HCT116 (cell line): Measurements from ENCODE around the gene LRRN2. TPM values are rescaled to one million over a fixed set of nuclear protein-coding genes. Genes with fewer than 3 reads are reported as not detected.

Experiments
- ATAC-seq: fragments of 200-7000 bp; cut with Tn5 transposase; 2 replicates; pipeline ENCODE4 v1.9.1; 2020; ENCODE audit warnings: mild to moderate bottlenecking, moderate library complexity
- BruUV-seq: library from RNA; stranded (reverse); fragments of 400-500 nt; replicated peaks from 2 replicates; lab custom pipeline; 2021; lab: Mats Ljungman, UMichigan
- CTCF ChIA-PET: fragments of 300-600 bp; sonication (Branson Sonifier 250); formaldehyde crosslinking; loops from one replicate; lab custom pipeline; 2021; ENCODE audit warnings: antibody characterized with exemption; lab: Charles Lee
- POLR2A ChIA-PET: fragments of 300-600, 350-600 bp; sonication (Branson Sonifier 250); formaldehyde crosslinking; loops from one replicate; lab custom pipeline; 2021; ENCODE audit warnings: antibody characterized with exemption; lab: Charles Lee
- RAD21 ChIA-PET, 2 experiments: fragments of 300-600 bp; sonication (Branson Sonifier 250); formaldehyde crosslinking; loops; one replicate each; lab custom pipeline; 2023; ENCODE audit warnings: low total read pairs in 2 of 2; ENCODE audit not compliant: uncharacterized antibody in 2 of 2, unreplicated experiment in 2 of 2, low non-redundant PET in 1 of 2; lab: Charles Lee
- DNase-seq: peaks from one replicate; pipeline ENCODE4 v3.0.0-alpha.2; 2010; ENCODE audit warnings: low read depth, low spot score
- H2AFZ ChIP-seq: fragments of 200-600 bp; shearing (Covaris generic), sonication (generic); 2 replicates; pipeline ENCODE4 v1.6.1; 2017; ENCODE audit warnings: low read depth, mixed run types, mixed read lengths, antibody characterized with exemption, low read length; ENCODE audit not compliant: poor library complexity, severe bottlenecking
- H3K27ac ChIP-seq: 2 replicates; pipeline ENCODE4 v1.5.1; 2012; ENCODE audit warnings: low read depth, low read length
- H3K27me3 ChIP-seq: fragments of 200-600 bp; sonication (generic); 2 replicates; pipeline ENCODE4 v1.6.1; 2016; ENCODE audit warnings: mixed run types, low read length, mixed read lengths; ENCODE audit not compliant: insufficient read depth
- H3K36me3 ChIP-seq, 2 experiments: fragments of 200-500 bp in 1 of 2; fragments of 200-600 bp in 1 of 2; sonication (Bioruptor generic) in 1 of 2; sonication (generic) in 1 of 2; 2 replicates each; pipeline versions ENCODE4 v1.5.1 to v1.6.1; 2014 to 2016; ENCODE audit warnings: low read length in 2 of 2, inconsistent platforms in 1 of 2, mixed read lengths in 1 of 2, mixed run types in 1 of 2; ENCODE audit not compliant: insufficient read depth in 2 of 2, control insufficient read depth in 1 of 2
- H3K4me1 ChIP-seq, 2 experiments: fragments of 200-600 bp in 1 of 2; sonication (generic) in 1 of 2; 2 replicates each; pipeline versions ENCODE4 v1.5.1 to v1.6.1; 2012 to 2017; ENCODE audit warnings: low read length in 2 of 2, inconsistent platforms in 1 of 2, mild to moderate bottlenecking in 1 of 2, mixed read lengths in 1 of 2, mixed run types in 1 of 2, moderate library complexity in 1 of 2; ENCODE audit not compliant: insufficient read depth in 2 of 2, control insufficient read depth in 1 of 2
- H3K4me2 ChIP-seq: fragments of 200-600 bp; sonication (generic); 2 replicates; pipeline ENCODE4 v1.6.1; 2017; ENCODE audit warnings: mixed run types, low read length, mixed read lengths
- H3K4me3 ChIP-seq, 2 experiments: fragments of 200-600 bp in 1 of 2; sonication (generic) in 1 of 2; replicated peaks in 1 of 2; 2 replicates each; pipeline ENCODE4 v1.5.1; 2011 to 2016; ENCODE audit warnings: low read length in 2 of 2, control low read depth in 1 of 2, low read depth in 1 of 2, mild to moderate bottlenecking in 1 of 2, mixed read lengths in 1 of 2, mixed run types in 1 of 2
- H3K79me2 ChIP-seq: fragments of 200-600 bp; sonication (generic); 2 replicates; pipeline ENCODE4 v1.6.1; 2017; ENCODE audit warnings: mild to moderate bottlenecking, mixed run types, low read length, moderate library complexity, mixed read lengths; ENCODE audit not compliant: insufficient read depth
- H3K9ac ChIP-seq: fragments of 200-600 bp; sonication (generic); 2 replicates; pipeline ENCODE4 v1.6.1; 2016; ENCODE audit warnings: low read length, mixed read lengths
- H3K9me2 ChIP-seq: fragments of 200-600 bp; sonication (generic), shearing (Covaris generic); 2 replicates; pipeline ENCODE4 v1.6.1; 2017; ENCODE audit warnings: mixed run types, mild to moderate bottlenecking, moderate library complexity; ENCODE audit not compliant: insufficient read depth
- H3K9me3 ChIP-seq, 2 experiments: fragments of 200-500 bp in 1 of 2; fragments of 200-600 bp in 1 of 2; sonication (Bioruptor generic) in 1 of 2; sonication (generic) in 1 of 2; 2 replicates each; pipeline ENCODE4 v1.6.1; 2014 to 2017; ENCODE audit warnings: low read length in 2 of 2, mixed read lengths in 2 of 2, inconsistent platforms in 1 of 2, low read depth in 1 of 2, mild to moderate bottlenecking in 1 of 2, mixed run types in 1 of 2, moderate library complexity in 1 of 2; ENCODE audit not compliant: control insufficient read depth in 1 of 2, insufficient read depth in 1 of 2
- H4K20me1 ChIP-seq: fragments of 200-600 bp; sonication (generic), shearing (Covaris generic); 2 replicates; pipeline ENCODE4 v1.6.1; 2017; ENCODE audit warnings: mixed run types, mild to moderate bottlenecking, moderate library complexity; ENCODE audit not compliant: insufficient read depth
- FOSL1 ChIP-seq: IDR thresholded peaks from 2 replicates; pipeline ENCODE4 v1.6.1; 2012; ENCODE audit warnings: low read depth
- RAD21 ChIP-seq: IDR thresholded peaks from 2 replicates; pipeline ENCODE4 v1.6.1; 2012; ENCODE audit warnings: low read depth, mild to moderate bottlenecking
- SRF ChIP-seq: IDR thresholded peaks from 2 replicates; pipeline ENCODE4 v1.6.1; 2012; ENCODE audit warnings: low read depth
- ZFX ChIP-seq: fragments of 450-650 bp; IDR thresholded peaks from 2 replicates; pipeline ENCODE4 v1.6.1; 2017
- intact Hi-C: fragments of 100-400 bp; cut with micrococcal nuclease; formaldehyde crosslinking; loops from 2 replicates; pipeline ENCODE4 v1.10.0; 2022
- total RNA-seq: library from RNA; stranded (reverse); gene quantifications from one replicate; pipeline ENCODE4 v1.2.1, GENCODE V29; 2021; ENCODE audit not compliant: unreplicated experiment
- TF ChIP-seq, protein P1 (sequence below), 3 experiments: fragments of 200-600 bp in 1 of 3; sonication (generic) in 1 of 3; IDR thresholded peaks in 2 of 3; conservative IDR thresholded peaks in 1 of 3; 2 replicates each; pipeline ENCODE4 v1.5.1; 2012 to 2017; ENCODE audit warnings: low read depth in 2 of 3, low read length in 2 of 3, antibody characterized with exemption in 1 of 3, borderline replicate concordance in 1 of 3, control low read depth in 1 of 3, mild to moderate bottlenecking in 1 of 3, mixed read lengths in 1 of 3, mixed run types in 1 of 3, moderate library complexity in 1 of 3; ENCODE audit not compliant: insufficient read depth in 1 of 3
- TF ChIP-seq, protein P2 (sequence below): IDR thresholded peaks from 2 replicates; pipeline ENCODE4 v1.6.1; 2011; ENCODE audit warnings: mild to moderate bottlenecking, low read length, moderate library complexity; ENCODE audit not compliant: insufficient replicate concordance; ENCODE audit errors: extremely low read depth
- TF ChIP-seq, protein P3 (sequence below): IDR thresholded peaks from 2 replicates; pipeline ENCODE4 v1.6.1; 2012; ENCODE audit warnings: low read depth

The LRRN2 gene
- total RNA-seq, 1 experiment from 2014 or later, result 3.2 TPM

DNA sequence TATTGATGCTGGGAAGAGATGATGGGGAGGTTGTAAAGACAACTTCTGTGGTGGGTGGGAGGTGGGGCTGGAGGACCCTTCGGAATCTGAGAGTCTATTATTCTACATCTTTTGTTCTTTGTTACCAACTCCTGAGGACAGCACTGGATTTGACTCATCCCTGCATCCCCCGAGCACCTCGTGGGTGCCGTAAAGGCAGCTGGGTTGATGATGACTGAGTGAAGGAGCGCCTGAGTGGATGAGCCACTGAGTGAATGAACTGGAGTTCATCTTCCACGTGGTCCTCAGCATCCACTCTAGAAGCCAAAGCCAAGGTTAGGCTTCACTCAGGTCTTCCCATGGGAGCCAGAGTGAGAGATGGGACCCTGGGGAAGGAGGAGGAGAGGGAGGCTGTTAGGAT, 77.6 kb downstream of the LRRN2 start:
- BruUV-seq, result no TSS peak
- ATAC-seq, result no peak
- Histone ChIP-seq H3K9me3 (no peaks in the 10 kb centered on the region), H3K36me3 (no peaks in the 10 kb centered on the region), H2AFZ (no peak overlapping the region), H3K27me3 (no peaks in the 10 kb centered on the region), H3K9ac (no peak overlapping the region), H3K4me3 (no peak overlapping the region), H4K20me1 (no peaks in the 10 kb centered on the region), H3K9me2 (no peaks in the 10 kb centered on the region), H3K27ac (no peak overlapping the region), H3K4me1 (no peaks in the 10 kb centered on the region), H3K4me2 (no peak overlapping the region), H3K79me2 (no peaks in the 10 kb centered on the region)
- TF ChIP-seq RAD21 (no peak), SRF (no peak), ZFX (no peak)
- TF ChIP-seq, protein P1, sequence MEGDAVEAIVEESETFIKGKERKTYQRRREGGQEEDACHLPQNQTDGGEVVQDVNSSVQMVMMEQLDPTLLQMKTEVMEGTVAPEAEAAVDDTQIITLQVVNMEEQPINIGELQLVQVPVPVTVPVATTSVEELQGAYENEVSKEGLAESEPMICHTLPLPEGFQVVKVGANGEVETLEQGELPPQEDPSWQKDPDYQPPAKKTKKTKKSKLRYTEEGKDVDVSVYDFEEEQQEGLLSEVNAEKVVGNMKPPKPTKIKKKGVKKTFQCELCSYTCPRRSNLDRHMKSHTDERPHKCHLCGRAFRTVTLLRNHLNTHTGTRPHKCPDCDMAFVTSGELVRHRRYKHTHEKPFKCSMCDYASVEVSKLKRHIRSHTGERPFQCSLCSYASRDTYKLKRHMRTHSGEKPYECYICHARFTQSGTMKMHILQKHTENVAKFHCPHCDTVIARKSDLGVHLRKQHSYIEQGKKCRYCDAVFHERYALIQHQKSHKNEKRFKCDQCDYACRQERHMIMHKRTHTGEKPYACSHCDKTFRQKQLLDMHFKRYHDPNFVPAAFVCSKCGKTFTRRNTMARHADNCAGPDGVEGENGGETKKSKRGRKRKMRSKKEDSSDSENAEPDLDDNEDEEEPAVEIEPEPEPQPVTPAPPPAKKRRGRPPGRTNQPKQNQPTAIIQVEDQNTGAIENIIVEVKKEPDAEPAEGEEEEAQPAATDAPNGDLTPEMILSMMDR (IDR thresholded peaks at IDR 0.05 in 2 of 3, conservative IDR thresholded peaks at IDR 0.05 in 1 of 3; ENCODE audit: borderline replicate concordance in 1 of 3, insufficient read depth in 1 of 3, low read depth in 2 of 3, low read length in 2 of 3), result no peak
- ChIA-PET POLR2A (no interaction called here), CTCF (interaction anchor here (1.6 kb wide), 1 partner anchor 199 kb away, joined by 3 read pairs; no protein-coding TSS in a partner anchor), RAD21 (no interaction called here)
- intact Hi-C loops, result no loop called here
- no peak for DNase-seq

DNA sequence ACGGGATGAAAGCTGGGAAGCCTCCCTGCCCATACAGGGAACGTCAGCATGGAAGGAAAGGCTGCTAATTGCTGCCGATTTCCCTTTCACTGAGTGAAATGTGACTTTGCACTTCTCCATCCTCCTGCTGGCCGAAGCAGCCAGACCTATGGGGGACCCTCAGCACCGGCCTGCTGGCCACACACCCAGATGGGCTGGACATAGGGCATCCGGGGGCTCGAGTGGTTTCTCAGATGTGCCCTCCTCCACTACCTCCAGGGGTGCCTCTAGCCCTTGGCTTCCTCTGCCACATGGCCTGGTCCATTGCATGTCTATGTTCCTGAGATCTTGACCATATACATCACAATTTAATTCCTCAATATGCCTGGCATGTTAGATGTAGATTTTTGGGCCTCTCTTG, 79.7 kb downstream of the LRRN2 start:
- no peaks in the 10 kb centered on the region for H3K27me3 ChIP-seq
- intact Hi-C loops, result no loop called here
- RAD21 ChIA-PET, result no interaction called here

More for the DNA sequence above, 79.7 kb downstream of the LRRN2 start:
- no peaks in the 10 kb centered on the region for H3K79me2 ChIP-seq
- no peaks in the 10 kb centered on the region for H3K9me2 ChIP-seq
- ChIA-PET CTCF (no interaction called here), POLR2A (no interaction called here)
- no TSS peak for BruUV-seq
- H4K20me1 ChIP-seq, result no peaks in the 10 kb centered on the region
- H3K4me3 ChIP-seq, result no peak overlapping the region
- no peaks in the 10 kb centered on the region for H3K9me3 ChIP-seq
- TF ChIP-seq, protein P2, sequence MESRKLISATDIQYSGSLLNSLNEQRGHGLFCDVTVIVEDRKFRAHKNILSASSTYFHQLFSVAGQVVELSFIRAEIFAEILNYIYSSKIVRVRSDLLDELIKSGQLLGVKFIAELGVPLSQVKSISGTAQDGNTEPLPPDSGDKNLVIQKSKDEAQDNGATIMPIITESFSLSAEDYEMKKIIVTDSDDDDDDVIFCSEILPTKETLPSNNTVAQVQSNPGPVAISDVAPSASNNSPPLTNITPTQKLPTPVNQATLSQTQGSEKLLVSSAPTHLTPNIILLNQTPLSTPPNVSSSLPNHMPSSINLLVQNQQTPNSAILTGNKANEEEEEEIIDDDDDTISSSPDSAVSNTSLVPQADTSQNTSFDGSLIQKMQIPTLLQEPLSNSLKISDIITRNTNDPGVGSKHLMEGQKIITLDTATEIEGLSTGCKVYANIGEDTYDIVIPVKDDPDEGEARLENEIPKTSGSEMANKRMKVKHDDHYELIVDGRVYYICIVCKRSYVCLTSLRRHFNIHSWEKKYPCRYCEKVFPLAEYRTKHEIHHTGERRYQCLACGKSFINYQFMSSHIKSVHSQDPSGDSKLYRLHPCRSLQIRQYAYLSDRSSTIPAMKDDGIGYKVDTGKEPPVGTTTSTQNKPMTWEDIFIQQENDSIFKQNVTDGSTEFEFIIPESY, result no peak
- TF ChIP-seq FOSL1 (no peak), ZFX (no peak), RAD21 (no peak)
- TF ChIP-seq, protein P3, sequence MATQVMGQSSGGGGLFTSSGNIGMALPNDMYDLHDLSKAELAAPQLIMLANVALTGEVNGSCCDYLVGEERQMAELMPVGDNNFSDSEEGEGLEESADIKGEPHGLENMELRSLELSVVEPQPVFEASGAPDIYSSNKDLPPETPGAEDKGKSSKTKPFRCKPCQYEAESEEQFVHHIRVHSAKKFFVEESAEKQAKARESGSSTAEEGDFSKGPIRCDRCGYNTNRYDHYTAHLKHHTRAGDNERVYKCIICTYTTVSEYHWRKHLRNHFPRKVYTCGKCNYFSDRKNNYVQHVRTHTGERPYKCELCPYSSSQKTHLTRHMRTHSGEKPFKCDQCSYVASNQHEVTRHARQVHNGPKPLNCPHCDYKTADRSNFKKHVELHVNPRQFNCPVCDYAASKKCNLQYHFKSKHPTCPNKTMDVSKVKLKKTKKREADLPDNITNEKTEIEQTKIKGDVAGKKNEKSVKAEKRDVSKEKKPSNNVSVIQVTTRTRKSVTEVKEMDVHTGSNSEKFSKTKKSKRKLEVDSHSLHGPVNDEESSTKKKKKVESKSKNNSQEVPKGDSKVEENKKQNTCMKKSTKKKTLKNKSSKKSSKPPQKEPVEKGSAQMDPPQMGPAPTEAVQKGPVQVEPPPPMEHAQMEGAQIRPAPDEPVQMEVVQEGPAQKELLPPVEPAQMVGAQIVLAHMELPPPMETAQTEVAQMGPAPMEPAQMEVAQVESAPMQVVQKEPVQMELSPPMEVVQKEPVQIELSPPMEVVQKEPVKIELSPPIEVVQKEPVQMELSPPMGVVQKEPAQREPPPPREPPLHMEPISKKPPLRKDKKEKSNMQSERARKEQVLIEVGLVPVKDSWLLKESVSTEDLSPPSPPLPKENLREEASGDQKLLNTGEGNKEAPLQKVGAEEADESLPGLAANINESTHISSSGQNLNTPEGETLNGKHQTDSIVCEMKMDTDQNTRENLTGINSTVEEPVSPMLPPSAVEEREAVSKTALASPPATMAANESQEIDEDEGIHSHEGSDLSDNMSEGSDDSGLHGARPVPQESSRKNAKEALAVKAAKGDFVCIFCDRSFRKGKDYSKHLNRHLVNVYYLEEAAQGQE, result no peak
- no peak overlapping the region for H2AFZ ChIP-seq
- ATAC-seq (no peak), DNase-seq (no peak)
- no peak overlapping the region for H3K4me2 ChIP-seq
- no peaks in the 10 kb centered on the region for H3K36me3 ChIP-seq
- H3K4me1 ChIP-seq, result no peaks in the 10 kb centered on the region
- H3K27ac ChIP-seq, result no peak overlapping the region
- H3K9ac ChIP-seq, result no peak overlapping the region
